Upper lobe of left lung (tissue), 4 donors: Measurements from ENCODE around the gene SCGB1A1.

Experiments used
- CTCF ChIP-seq, 6 experiments: fragments of 450-650 bp in 4 of 6; fragments of 200-600 bp in 2 of 6; sonication (generic) in 2 of 6; IDR thresholded peaks; one replicate each; pipeline ENCODE4 v1.5.1; 2016 to 2019; ENCODE audit warnings: antibody characterized with exemption in 6 of 6
- EP300 ChIP-seq, 4 donors: sonication (generic); formaldehyde crosslinking; IDR thresholded peaks; one replicate each; pipeline ENCODE4 v1.5.1; 2017; ENCODE audit warnings: antibody characterized with exemption in 4 of 4, control low read depth in 2 of 4
- POLR2A ChIP-seq, 4 donors: fragments of 450-650 bp; IDR thresholded peaks; one replicate each; pipeline ENCODE4 v1.5.1; 2016 to 2017; ENCODE audit warnings: antibody characterized with exemption in 4 of 4, mild to moderate bottlenecking in 2 of 4

DNA sequence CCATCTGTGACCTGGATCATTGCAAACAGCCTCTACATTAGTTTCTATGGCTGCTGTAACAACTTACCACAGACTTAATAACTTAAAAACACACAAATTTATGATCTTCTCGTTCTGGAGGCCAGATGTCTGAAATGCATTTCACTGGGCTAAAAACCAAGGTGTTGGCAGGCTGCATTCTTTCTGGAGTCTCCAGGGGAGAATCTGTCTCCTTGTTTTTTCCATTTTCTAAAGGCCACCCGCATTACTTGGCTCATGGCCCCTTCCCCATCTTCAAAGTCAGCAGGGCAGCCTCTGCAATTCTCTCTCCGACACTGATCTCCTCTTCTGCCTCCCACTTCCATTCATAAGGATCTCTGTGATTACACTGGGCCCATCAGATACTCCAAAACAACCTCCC lies 11.6 kb downstream of the SCGB1A1 start:
- TF ChIP-seq POLR2A (IDR thresholded peaks at IDR 0.05) (no peak), CTCF (IDR thresholded peaks at IDR 0.05) (no peak), EP300 (IDR thresholded peaks at IDR 0.05) (no peak)
